Measurements from ENCODE around the gene PCDHB15. TPM values are rescaled to one million over a fixed set of nuclear protein-coding genes. Genes with fewer than 3 reads are reported as not detected.
A peak's percentile ranks its signal among the peaks of the same experiment; 100 is the strongest.
"Not testable (repeated sequence)": the region's sequence is repeated elsewhere in the genome, so short reads cannot be mapped to it uniquely, and the experiment has no call there.

Gene PCDHB15
- total RNA-seq, 2 donors from 2014 or later: 3.7 to 9.8 TPM

GRCh38 chr5:141223112-141223783 lies 21.9 kb upstream of the PCDHB15 start, which contains the start of gene PCDHB14:
TSS of gene PCDHB14 (plus strand) at chr5:141223343. CDS start at chr5:141223506, 163 bp downstream.
- no peaks in the 10 kb centered on the region for H3K36me3 ChIP-seq (ENCODE audit: control insufficient read depth, insufficient read depth, low read length)
- peaks cover 17% of the 10 kb centered on the region for H3K9me3 Mint-ChIP-seq
- 48 to 51% methylated on average over 14 to 15 of the region's 15 CpGs for WGBS, 2 experiments (ENCODE audit: insufficient coverage in 1 of 2, insufficient read length in 1 of 2)
- no peaks in the 10 kb centered on the region for H3K27me3 Mint-ChIP-seq (ENCODE audit: insufficient read depth)
- H3K4me3 Mint-ChIP-seq: peak within 1 kb of the TSS; percentile 32
- no peak within 1 kb of the TSS for H3K9ac ChIP-seq (ENCODE audit: extremely low read depth, low read length, poor library complexity, severe bottlenecking)
- peaks cover 4% of the 10 kb centered on the region for H3K4me1 Mint-ChIP-seq
- no peak within 1 kb of the TSS for H3K27ac ChIP-seq (ENCODE audit: low read depth, low read length)
- peak within 1 kb of the TSS; percentile 27 for H3K4me3 ChIP-seq (ENCODE audit: low read length)
- peaks cover 11% of the 10 kb centered on the region for H3K9me3 ChIP-seq (ENCODE audit: control insufficient read depth, low read length)
- H3K27ac Mint-ChIP-seq: no peak within 1 kb of the TSS
- peaks cover 5% of the 10 kb centered on the region for H3K36me3 Mint-ChIP-seq (ENCODE audit: low read depth)
- peak; percentile 72 for DNase-seq
- H3K27me3 ChIP-seq (ENCODE audit: control insufficient read depth, insufficient read depth, low read length, poor library complexity, severe bottlenecking): no peaks in the 10 kb centered on the region
- TF ChIP-seq CTCF (conservative IDR thresholded peaks at IDR 0.05): peak; percentile 80
- no peaks in the 10 kb centered on the region for H3K4me1 ChIP-seq (ENCODE audit: control insufficient read depth, insufficient read depth, low read length)

- H3K27me3 ChIP-seq (ENCODE audit: control insufficient read depth, insufficient read depth, low read length, poor library complexity, severe bottlenecking); DNase-seq; H3K9me3 ChIP-seq (ENCODE audit: control insufficient read depth, low read length); H3K36me3 ChIP-seq (ENCODE audit: control insufficient read depth, insufficient read depth, low read length); H3K4me1 ChIP-seq (ENCODE audit: control insufficient read depth, insufficient read depth, low read length); H3K4me1 Mint-ChIP-seq; H3K4me3 Mint-ChIP-seq; H3K27me3 Mint-ChIP-seq (ENCODE audit: insufficient read depth); H3K27ac ChIP-seq (ENCODE audit: low read depth, low read length); H3K9ac ChIP-seq (ENCODE audit: extremely low read depth, low read length, poor library complexity, severe bottlenecking); H3K36me3 Mint-ChIP-seq (ENCODE audit: low read depth); H3K27ac Mint-ChIP-seq; H3K4me3 ChIP-seq (ENCODE audit: low read length): not testable (repeated sequence)
- WGBS, 2 experiments (ENCODE audit: insufficient coverage in 1 of 2, insufficient read length in 1 of 2): 95 to 100% methylated on average over 2 to 26 of the region's 40 CpGs
- H3K9me3 Mint-ChIP-seq: peaks cover 15% of the 10 kb centered on the region
These were observed 20.4 kb upstream of the PCDHB15 start for GRCh38 chr5:141224844-141225243.

GRCh38 chr5:141225421-141225820 lies 19.8 kb upstream of the PCDHB15 start:
- not testable (repeated sequence) for H3K4me3 Mint-ChIP-seq; H3K9ac ChIP-seq (ENCODE audit: extremely low read depth, low read length, poor library complexity, severe bottlenecking); H3K27me3 ChIP-seq (ENCODE audit: control insufficient read depth, insufficient read depth, low read length, poor library complexity, severe bottlenecking); H3K27ac ChIP-seq (ENCODE audit: low read depth, low read length); H3K27me3 Mint-ChIP-seq (ENCODE audit: insufficient read depth); H3K27ac Mint-ChIP-seq; H3K4me1 Mint-ChIP-seq; DNase-seq; H3K4me3 ChIP-seq (ENCODE audit: low read length); H3K36me3 ChIP-seq (ENCODE audit: control insufficient read depth, insufficient read depth, low read length); H3K4me1 ChIP-seq (ENCODE audit: control insufficient read depth, insufficient read depth, low read length); H3K9me3 ChIP-seq (ENCODE audit: control insufficient read depth, low read length); H3K36me3 Mint-ChIP-seq (ENCODE audit: low read depth)
- 90 to 94% methylated on average over 7 to 27 of the region's 30 CpGs for WGBS, 2 experiments (ENCODE audit: insufficient coverage in 1 of 2, insufficient read length in 1 of 2)
- peaks cover 15% of the 10 kb centered on the region for H3K9me3 Mint-ChIP-seq

GRCh38 chr5:141234109-141234667 lies 11.0 kb upstream of the PCDHB15 start:
- Mint-ChIP-seq H3K4me1 (no peaks in the 10 kb centered on the region), H3K9me3 (peaks cover 25% of the 10 kb centered on the region), H3K4me3 (peak overlapping the region; percentile 60), H3K27me3 (ENCODE audit: insufficient read depth) (peaks cover 12% of the 10 kb centered on the region), H3K36me3 (ENCODE audit: low read depth) (peaks cover 12% of the 10 kb centered on the region), H3K27ac (peak overlapping the region; percentile 67)
- Histone ChIP-seq H3K27ac (ENCODE audit: low read depth, low read length) (no peak overlapping the region), H3K4me1 (ENCODE audit: control insufficient read depth, insufficient read depth, low read length) (no peaks in the 10 kb centered on the region), H3K36me3 (ENCODE audit: control insufficient read depth, insufficient read depth, low read length) (no peaks in the 10 kb centered on the region), H3K9ac (ENCODE audit: extremely low read depth, low read length, poor library complexity, severe bottlenecking) (no peak overlapping the region), H3K9me3 (ENCODE audit: control insufficient read depth, low read length) (peaks cover 41% of the 10 kb centered on the region), H3K4me3 (ENCODE audit: low read length) (no peak overlapping the region), H3K27me3 (ENCODE audit: control insufficient read depth, insufficient read depth, low read length, poor library complexity, severe bottlenecking) (no peaks in the 10 kb centered on the region)
- peak; percentile 77 for TF ChIP-seq CTCF (conservative IDR thresholded peaks at IDR 0.05)
- no peak for DNase-seq
- 87 to 88% methylated on average over 13 to 14 of the region's 15 CpGs for WGBS, 2 experiments (ENCODE audit: insufficient coverage in 1 of 2, insufficient read length in 1 of 2)

GRCh38 chr5:141235922-141236321 lies 9.3 kb upstream of the PCDHB15 start:
- H3K36me3 ChIP-seq (ENCODE audit: control insufficient read depth, insufficient read depth, low read length); H3K4me3 Mint-ChIP-seq; H3K4me1 Mint-ChIP-seq; H3K4me1 ChIP-seq (ENCODE audit: control insufficient read depth, insufficient read depth, low read length); H3K9ac ChIP-seq (ENCODE audit: extremely low read depth, low read length, poor library complexity, severe bottlenecking); H3K27ac ChIP-seq (ENCODE audit: low read depth, low read length); H3K4me3 ChIP-seq (ENCODE audit: low read length); DNase-seq; H3K27me3 ChIP-seq (ENCODE audit: control insufficient read depth, insufficient read depth, low read length, poor library complexity, severe bottlenecking); H3K27ac Mint-ChIP-seq: not testable (repeated sequence)
- WGBS, 2 experiments (ENCODE audit: insufficient coverage in 1 of 2, insufficient read length in 1 of 2): 96 to 98% methylated on average over 16 to 40 of the region's 40 CpGs
- H3K9me3 Mint-ChIP-seq: peaks cover 36% of the 10 kb centered on the region
- peaks cover 16% of the 10 kb centered on the region for H3K27me3 Mint-ChIP-seq (ENCODE audit: insufficient read depth)
- peaks cover 40% of the 10 kb centered on the region for H3K9me3 ChIP-seq (ENCODE audit: control insufficient read depth, low read length)
- H3K36me3 Mint-ChIP-seq (ENCODE audit: low read depth): peaks cover 16% of the 10 kb centered on the region

All from endodermal cell (in vitro differentiated cells).